ENCODE data around the gene LRMDA.
"Not testable (repeated sequence)": the region's sequence is repeated elsewhere in the genome, so short reads cannot be mapped to it uniquely, and the experiment has no call there.

The LRMDA gene

DNA sequence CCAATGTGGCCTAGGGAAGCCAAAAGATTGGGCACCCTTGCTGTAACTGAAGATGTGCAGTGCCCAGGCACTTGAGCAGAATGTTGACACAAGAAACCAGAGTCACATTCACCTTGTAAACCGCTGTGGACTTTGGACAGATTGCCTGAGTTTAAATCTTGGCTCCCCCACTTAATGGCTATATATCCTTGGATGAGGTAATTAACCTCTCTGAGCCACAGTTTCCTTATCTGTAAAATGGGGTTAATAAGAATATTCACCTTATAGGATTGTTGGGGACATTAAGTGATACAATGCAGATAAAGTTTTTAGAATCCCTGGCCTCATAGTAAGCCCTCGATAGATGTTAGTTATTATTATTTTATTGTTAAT, 331.0 kb downstream of the LRMDA start:
- TF ChIP-seq, protein P1, sequence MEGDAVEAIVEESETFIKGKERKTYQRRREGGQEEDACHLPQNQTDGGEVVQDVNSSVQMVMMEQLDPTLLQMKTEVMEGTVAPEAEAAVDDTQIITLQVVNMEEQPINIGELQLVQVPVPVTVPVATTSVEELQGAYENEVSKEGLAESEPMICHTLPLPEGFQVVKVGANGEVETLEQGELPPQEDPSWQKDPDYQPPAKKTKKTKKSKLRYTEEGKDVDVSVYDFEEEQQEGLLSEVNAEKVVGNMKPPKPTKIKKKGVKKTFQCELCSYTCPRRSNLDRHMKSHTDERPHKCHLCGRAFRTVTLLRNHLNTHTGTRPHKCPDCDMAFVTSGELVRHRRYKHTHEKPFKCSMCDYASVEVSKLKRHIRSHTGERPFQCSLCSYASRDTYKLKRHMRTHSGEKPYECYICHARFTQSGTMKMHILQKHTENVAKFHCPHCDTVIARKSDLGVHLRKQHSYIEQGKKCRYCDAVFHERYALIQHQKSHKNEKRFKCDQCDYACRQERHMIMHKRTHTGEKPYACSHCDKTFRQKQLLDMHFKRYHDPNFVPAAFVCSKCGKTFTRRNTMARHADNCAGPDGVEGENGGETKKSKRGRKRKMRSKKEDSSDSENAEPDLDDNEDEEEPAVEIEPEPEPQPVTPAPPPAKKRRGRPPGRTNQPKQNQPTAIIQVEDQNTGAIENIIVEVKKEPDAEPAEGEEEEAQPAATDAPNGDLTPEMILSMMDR (IDR thresholded peaks at IDR 0.05; ENCODE audit: control insufficient read depth, extremely low read depth, insufficient read depth): no peak
- peak; percentile 50 for DNase-seq (ENCODE audit: low read depth)
- no peak overlapping the region for H3K4me3 ChIP-seq (ENCODE audit: low read depth, low read length)

DNA sequence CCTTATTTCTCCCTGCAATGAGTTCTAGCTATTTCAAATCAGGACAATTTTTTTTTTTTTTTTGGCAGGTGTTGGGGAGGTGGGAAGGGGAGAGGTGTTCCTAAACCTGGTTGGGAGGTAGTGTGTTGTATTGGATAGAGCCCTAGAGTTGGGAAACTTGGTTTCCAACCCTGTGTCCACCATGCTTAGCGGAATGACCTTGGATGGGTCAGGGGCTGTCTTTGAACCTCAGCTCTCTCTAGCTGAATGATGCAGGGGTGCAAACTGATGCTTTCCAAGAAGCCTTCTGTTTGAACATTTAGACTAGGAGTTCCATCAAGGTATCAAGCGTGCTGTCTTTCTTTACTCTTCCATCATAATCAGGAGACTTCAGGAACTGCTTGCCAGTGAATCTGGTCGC, 332.2 kb downstream of the LRMDA start:
- H3K4me3 ChIP-seq (ENCODE audit: low read depth, low read length): no peak overlapping the region

DNA sequence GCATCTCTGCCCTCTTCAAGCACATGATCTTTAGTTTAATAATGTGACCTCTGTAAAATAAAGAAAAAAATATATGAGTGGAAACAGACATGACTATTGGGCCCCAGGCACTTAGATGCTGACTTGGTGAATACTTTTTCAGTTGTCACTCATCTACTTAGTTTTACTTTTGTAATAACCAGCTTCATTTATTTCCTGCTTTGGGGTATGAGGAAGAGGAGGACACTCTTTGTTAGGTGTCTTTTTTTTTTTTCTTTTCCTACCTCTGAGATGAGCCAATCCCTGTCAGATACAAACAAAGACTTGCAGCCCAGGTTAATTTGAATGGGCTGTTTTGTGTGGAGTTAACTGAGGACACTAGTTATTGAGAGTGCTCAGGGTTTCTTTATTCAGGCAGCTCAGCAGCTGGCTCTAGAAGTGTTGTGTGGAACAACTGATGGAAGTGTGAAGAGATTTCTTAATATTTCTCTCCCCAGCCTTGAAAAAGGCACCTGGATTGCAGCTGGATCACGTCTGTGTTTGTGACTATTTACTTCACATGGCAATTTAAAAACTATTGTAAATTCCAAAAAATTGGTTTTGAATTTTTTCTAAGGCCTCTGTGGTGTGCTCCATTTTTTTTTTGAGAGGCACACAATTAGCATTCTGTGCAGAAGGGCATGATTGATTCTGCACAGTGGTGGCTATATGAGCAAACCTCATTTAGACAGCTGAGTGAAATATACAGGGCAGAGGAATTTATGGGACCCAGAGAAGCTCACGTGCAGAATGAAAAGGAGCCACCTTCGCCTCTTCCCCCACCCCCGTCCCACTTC, 333.8 kb downstream of the LRMDA start:
- no peak for DNase-seq (ENCODE audit: low read depth)
- TF ChIP-seq, protein P1 (IDR thresholded peaks at IDR 0.05; ENCODE audit: control insufficient read depth, extremely low read depth, insufficient read depth): no peak
- no peak overlapping the region for H3K4me3 ChIP-seq (ENCODE audit: low read depth, low read length)

More for the DNA sequence above, 332.2 kb downstream of the LRMDA start:
- no peak for DNase-seq (ENCODE audit: low read depth)
- TF ChIP-seq, protein P1 (IDR thresholded peaks at IDR 0.05; ENCODE audit: control insufficient read depth, extremely low read depth, insufficient read depth): no peak

DNA sequence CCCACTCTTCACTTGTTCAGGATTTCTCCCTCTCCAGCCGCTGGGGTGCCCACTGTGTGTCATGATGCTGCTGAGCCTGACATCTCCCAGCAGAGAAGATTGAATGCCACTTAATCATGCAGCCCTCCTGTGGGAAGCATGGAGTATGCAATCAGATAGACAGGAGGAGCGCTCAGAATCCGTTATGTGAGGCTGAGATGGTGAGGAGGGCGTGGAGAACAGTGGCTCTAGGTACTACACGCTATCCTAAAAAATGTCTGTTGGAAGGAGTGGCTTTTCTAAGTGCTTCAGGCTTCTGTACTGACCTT, 334.3 kb downstream of the LRMDA start:
- TF ChIP-seq, protein P1 (IDR thresholded peaks at IDR 0.05; ENCODE audit: control insufficient read depth, extremely low read depth, insufficient read depth): no peak
- no peak for DNase-seq (ENCODE audit: low read depth)
- H3K4me3 ChIP-seq (ENCODE audit: low read depth, low read length): no peak overlapping the region

DNA sequence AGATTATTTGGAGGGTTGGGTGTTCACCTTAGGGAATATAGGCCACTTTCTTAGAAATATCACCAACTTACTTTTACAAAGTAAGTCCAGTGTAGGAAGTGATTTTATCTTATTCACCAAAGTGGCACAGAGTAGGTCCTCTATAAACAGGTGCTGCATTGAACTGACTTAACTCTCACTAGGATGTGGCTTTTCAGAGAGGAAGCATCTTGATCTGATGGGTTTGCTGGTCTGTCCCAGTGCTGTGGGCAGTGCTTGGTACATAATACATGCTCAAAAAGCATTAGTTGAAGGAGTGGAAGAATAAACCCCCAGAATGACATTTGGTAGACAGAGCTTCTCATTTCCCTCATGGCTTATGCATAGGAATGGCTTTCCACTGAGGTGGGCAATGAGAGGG, 334.7 kb downstream of the LRMDA start:
- TF ChIP-seq, protein P1 (IDR thresholded peaks at IDR 0.05; ENCODE audit: control insufficient read depth, extremely low read depth, insufficient read depth): no peak
- no peak for DNase-seq (ENCODE audit: low read depth)
- no peak overlapping the region for H3K4me3 ChIP-seq (ENCODE audit: low read depth, low read length)

DNA sequence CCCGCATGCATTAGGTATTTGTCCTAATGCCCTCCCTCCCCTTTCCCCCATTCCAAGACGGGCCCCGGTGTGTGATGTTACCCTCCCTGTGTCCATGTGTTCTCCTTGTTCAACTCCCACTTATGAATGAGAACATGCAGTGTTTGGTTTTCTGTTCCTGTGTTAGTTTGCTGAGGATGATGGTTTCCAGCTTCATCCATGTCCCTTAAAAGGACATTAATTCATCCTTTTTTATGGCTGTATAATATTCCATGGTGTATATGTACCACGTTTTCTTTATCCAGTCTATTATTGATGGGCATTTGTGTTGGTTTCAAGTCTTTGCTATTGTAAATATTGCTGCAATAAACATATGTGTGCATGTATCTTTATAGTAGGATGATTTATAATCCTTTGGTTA, 335.3 kb downstream of the LRMDA start:
- DNase-seq (ENCODE audit: low read depth); H3K4me3 ChIP-seq (ENCODE audit: low read depth, low read length): not testable (repeated sequence)

DNA sequence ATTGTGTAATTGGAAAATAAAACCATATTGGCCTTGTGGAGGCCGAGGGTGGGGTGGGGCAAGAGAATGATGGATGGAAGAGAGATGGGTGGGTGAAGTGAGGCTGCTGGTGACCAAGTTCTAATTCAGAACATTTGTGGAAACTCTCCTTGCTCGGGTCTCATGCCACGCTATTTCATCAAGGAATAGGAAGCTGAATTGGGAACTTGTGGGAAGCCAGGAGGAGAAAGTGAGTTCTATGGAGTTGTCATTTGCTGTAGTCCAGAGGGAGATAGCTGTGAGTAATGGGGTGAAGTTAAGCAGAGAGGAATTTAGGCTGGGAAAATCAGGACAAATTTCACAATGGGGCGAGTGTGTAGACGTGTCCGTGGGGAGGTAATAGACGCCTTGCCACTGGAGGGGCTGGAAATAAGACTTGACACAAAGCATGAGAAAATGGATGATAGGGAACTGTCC, 339.2 kb downstream of the LRMDA start:
- no peak overlapping the region for H3K4me3 ChIP-seq (ENCODE audit: low read depth, low read length)
- DNase-seq (ENCODE audit: low read depth): no peak

More for the DNA sequence above, 339.2 kb downstream of the LRMDA start:
- TF ChIP-seq, protein P1 (IDR thresholded peaks at IDR 0.05; ENCODE audit: control insufficient read depth, extremely low read depth, insufficient read depth): no peak

Measured in LNCaP clone FGC (cell line).